NCI-H1930 (cell line): ENCODE results near the gene TMEM30B.
"Not testable (repeated sequence)": the region's sequence is repeated elsewhere in the genome, so short reads cannot be mapped to it uniquely, and the experiment has no call there.

ENCODE experiments used
- DNase-seq, 2 experiments: peaks; one replicate each; lab custom pipeline; 2025; lab: John Stamatoyannopoulos, UW

The TMEM30B gene

DNA sequence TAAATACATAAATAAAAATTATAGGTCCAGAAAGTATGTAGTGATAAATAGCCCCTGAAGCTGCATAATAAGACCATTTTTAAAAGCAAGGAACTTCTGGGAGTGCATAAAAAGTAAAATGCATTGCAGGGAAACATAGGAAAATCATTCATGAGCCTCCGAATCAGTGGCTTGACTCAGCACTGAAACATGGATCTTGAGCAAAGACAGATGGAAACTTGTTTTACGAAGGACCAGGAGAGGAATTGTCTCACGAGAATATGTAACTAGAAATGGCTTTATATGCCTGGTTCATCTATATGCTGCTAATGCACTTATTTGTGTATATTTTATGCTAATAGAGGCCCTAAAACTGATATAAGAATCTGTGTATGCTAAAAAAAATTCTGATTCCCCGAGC is 14.7 kb downstream of the TMEM30B start:
- no peak for DNase-seq

- no peak for DNase-seq
These were observed 16.5 kb downstream of the TMEM30B start for GRCh38 chr14:61264651-61265050.

DNA sequence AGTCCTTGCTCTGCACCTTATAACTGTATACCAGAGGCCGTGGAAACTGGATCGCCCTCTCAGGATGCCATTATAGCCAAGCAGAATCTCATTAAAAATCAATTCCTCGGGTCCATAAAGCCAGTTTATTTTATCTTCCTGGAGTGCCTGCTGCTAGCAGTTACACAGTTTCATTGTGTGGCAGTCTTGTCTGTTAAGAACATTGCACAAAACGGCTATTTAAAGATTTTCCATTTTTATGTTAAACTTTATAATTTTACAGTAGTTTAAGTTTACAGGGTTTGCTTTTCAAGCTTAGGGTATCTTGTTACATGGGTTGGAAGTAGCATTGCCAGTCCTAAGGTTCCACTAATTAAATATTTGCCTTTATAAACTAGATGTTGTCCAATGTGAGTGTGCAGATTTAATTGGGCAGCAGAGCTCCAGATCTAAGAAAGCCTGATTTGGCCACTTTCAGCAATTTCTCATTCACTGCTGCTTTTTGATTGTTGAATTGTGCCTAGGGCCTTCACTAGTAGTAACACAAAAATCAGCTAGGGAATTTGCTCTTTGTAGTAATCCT is 17.0 kb downstream of the TMEM30B start:
- no peak for DNase-seq

DNA sequence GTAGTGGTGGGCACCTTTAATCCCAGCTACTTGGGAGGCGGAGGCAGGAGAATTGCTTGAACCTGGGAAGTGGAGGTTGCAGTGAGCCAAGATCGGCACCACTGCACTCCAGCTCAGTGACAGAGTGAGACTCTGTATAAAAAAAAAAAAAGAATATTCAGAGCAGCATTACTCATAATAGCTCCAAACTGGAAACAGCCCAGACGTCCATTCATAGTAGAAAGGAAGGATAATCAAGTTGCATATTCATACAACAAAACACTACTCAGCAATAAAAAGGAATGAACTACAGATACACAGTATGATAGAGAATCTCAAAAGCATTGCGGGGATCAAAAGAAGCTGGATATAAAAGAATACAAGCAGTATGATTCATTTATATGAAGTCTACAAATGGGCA is 19.1 kb downstream of the TMEM30B start:
- DNase-seq, result no peak

GRCh38 chr14:61260939-61261776 is 20.0 kb downstream of the TMEM30B start:
- no peak for DNase-seq

GRCh38 chr14:61258985-61259384 is 22.2 kb downstream of the TMEM30B start:
- DNase-seq, result no peak

DNA sequence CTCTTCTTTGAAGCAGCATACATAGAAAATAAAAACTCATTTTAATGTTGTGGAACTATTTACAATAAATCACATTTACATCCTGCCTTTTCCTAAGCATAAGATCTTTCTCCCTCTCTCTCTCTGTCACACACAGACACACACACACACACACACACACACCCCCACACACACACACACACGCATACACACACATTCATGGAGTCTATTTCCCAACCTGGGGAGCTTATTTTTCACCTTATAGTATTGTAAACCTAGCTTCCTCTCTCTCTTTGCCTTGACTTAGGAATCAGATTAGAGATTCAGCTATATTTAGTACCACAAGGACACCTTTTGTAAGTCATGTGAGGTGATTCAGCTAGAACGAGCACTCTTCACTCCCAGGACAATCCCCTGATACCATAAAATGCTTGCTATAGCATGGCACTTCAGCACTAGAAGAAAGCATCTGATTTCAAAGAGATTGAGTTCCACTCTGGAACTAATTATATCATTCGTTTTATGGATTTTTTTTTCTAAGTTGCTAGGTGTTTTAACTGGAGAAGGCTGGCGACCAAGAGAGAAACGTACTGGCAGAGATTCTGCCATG is 23.6 kb downstream of the TMEM30B start:
- DNase-seq, result no peak

DNA sequence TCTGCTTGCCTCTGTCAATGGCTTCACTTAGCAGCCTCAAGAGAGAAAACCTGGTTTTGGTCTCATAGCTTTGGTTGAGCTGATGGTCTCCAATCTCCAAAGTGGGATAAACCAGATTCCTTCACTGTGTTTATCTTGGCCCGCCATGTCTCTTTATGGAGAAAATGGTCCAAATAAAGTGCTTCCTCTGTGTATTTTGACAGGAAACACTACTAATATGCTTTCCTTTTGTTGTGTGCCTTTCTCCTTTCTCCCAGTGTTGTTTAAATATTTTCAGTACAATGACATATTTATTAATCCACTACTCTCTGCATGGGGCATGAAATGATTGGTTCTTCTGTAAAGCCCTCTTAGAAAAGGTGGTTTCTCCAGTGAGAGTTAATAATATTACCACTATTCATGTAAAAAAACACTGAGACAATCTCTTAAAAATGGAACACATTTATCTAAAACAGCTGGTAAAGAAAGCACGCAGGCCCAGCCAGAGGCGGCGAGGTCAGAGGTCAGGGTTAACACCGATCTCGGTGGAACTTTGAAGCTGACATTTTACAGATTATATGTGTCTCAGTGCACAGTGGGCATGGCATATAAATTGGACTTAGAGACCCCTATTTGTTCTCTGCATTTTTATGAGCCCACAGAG is 24.2 kb downstream of the TMEM30B start:
- no peak for DNase-seq

GRCh38 chr14:61255968-61256367 is 25.2 kb downstream of the TMEM30B start:
- no peak for DNase-seq

DNA sequence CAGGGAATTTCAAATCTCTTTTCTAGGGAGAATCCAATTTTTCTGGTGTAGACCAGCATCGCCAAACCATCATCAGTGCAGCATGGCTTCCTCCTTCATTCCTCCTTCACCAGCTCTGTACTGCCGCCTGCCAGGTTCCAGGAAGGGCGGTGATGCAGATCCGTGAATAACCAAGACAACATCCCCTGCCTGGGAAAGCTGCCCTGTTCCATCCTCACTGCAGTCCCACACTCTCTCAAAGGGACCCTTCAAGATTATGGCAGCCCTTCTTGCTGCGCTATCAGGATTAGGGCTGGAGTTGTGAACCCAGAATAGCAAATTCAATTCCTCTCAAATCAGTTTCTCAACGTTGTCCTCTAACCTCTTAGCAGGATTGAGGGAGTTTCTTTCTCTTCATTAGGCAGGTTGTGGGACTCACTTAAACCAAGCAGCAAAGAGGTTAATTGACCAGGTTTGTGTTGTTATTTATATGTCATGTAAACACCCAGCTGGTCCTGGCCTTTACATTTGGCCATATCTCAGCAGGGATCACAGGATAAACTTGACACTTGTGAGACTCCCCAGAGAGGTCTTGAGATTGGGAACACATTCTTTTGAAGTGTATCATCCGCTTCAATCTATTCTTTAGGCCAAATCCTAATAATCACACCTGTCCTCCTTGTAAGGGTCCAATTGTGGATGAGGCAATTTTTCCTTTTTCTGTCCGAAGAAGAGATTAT is 26.2 kb downstream of the TMEM30B start:
- no peak for DNase-seq

- DNase-seq, result no peak
These were observed 27.9 kb downstream of the TMEM30B start for GRCh38 chr14:61253064-61253738.

DNA sequence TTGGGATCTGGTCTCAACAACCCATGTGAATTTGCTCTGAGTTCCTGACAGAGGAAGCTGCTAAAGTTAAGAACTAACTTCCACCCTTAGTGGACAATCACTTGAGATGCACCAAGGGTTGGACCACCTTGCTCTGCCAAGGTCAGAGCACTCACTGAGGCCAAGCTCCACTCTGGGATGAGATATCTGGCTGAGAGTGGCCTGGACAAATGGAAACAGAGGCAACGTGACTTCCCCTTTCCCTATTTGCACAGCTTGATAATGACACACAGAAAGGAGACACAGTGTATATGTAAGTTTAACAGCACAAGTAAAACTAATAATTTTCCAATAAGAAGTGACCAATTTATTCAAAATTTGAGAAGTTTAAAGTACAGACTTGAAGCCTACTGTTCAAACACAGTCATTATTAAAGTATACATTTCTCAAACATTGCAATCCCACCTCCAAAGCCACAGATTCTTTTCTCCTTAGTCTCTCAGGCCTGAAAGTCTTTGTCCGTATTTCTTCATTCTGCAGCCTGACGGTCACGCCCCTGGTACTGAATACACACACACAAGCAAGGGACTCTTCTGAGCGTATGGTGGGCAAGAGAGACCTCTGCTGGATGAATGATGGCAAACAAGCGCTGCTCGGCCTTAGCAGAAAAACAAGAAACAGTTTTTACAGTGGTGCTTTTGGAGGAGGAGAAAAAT is 28.6 kb downstream of the TMEM30B start:
- peak; percentile 62 to 72 for DNase-seq

GRCh38 chr14:61250063-61250462 is 31.1 kb downstream of the TMEM30B start:
- DNase-seq, result no peak

- DNase-seq, result no peak
These were observed 33.2 kb downstream of the TMEM30B start for GRCh38 chr14:61247935-61248334.

DNA sequence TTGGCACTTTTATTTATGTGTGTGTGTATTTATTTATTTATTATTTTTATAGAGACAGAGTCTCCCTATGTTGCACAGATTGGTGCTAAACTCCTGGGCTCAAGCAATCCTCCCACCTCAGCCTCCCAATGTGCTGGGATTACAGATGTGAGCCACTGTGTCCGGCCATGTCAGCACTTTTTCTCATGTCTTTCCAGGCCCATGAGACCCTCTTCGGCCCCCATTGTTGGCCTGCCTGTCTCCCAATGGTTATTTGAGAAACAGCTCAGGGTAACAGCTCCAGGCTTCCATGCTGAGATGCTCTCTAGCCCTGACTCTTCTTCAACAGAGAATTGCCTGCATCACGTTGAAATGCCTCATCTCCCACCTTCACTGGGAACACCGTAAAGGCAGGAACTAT is 34.4 kb downstream of the TMEM30B start:
- DNase-seq, result no peak

DNA sequence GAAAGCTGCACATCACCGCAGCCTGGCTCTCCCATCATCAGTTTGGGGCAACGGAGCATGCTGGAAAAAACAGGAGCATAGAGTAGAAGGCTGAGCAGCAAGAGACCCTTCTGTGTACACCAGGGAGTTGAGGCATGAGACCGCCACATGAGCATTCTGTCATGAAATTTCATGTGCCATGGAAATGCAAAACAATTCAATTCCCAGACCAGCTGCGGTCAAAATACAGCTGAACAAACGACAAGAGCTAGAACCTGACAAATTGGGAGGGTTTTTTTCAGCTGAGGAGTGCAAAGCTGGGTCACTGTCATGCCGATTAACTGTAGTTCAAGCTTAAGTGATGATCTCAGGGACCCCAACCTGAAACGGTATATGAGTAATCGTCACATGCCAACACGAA is 37.1 kb downstream of the TMEM30B start:
- no peak for DNase-seq

- DNase-seq, result no peak
These were observed 40.9 kb downstream of the TMEM30B start for GRCh38 chr14:61240206-61240605.

GRCh38 chr14:61239285-61239684 is 41.9 kb downstream of the TMEM30B start:
- not testable (repeated sequence) for DNase-seq

GRCh38 chr14:61238611-61239245 is 42.4 kb downstream of the TMEM30B start:
- peak in 1 of 2 experiments; percentile 27 for DNase-seq

DNA sequence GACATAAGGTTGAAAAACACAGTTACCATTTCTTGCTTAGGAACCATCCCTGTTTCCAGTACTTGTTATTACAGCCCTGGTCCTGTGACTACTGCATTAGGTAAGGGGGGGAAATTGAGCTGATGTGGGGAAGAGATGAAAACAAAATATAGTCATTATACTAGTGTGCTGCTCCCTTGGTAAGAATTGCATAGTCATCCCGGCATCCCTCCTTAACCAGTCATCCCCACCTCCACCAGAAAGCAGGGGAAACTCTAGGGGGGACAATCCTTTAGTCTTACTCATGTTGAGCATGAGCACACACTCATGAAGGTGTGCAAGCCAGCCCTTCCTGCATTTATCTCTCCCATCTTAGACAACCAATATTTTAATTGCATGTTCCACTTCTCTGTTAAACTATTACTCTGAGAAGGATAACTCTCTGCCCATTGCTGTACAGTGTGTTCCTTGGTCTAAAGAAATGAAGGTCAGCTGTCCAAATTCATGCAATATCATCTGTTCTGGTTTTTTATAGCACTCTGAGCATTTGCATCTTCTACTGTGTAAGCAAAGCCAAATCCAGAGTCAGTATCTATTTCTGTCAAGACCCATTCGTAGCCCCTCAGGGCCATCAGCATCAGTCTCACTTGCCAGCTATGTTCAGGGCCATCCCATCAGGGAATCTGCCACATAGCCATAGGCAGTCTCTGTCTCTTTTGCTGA is 46.8 kb downstream of the TMEM30B start:
- DNase-seq, result no peak
